K562 treated with DMSO at 1 percent for 24 hours (cell line): ENCODE results near the gene SEC14L1. TPM values are rescaled to one million over a fixed set of nuclear protein-coding genes. Genes with fewer than 3 reads are reported as not detected.

Experiments
- total RNA-seq: library from RNA; unstranded; fragments of 300-600 nt; gene quantifications from 2 replicates; pipeline ENCODE4 v1.2.3, GENCODE V29; 2022; ENCODE audit warnings: low read depth; ENCODE audit not compliant: insufficient read depth

The SEC14L1 gene
- total RNA-seq: 32.4 and 49.4 TPM in 2 replicates

DNA sequence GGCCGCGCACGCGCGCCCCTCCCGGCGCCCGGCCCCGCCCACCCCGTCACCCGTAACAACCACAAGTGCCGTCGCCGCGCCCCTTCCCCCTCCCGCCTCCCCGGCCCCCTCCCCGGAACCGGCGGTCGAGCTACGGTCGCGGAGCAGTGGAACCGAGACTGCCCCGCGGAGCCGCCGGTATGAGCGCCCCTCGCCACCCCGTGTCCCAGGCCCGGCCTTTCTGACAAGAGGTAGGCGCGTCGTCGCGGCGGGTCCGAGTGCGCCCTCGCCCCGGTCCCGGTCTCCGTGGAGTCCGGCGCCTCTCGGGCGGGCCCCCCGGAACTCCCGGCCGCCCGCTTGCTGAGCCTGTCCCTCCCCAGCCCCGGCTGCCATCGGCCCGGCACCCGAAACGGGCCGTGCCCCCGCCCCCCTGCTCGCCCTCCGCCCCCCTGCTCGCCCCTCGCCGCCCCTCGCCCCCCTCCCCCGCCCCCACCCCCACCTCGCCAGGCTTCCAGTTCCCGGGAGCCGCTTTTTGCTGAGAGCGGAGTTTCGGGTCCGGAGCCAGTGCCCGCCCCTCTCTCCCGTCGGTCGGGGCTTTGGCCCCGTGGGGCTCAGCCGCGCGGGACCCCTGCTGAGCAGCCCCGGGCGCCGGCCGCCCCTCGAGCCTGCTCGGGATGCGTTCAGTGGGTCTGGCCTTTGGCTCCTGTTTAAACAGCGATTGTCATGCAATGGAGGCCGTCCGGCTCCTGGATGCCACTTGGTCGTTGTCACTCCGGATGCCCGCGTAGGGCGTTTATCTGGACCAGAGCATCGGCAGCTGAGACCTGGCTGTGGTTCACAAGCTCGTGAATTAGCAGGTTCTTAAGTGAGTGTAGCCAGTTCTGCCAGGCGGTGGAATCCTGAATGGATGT is at the start of gene SEC14L1:
Gene SEC14L1, plus strand, starts transcription at position 92 of the 890 bp plus-strand sequence. CDS start 2,628 bp downstream, outside the sequence.

